Fibroblast of skin of right biceps (primary cell): ENCODE measurements around the gene MYO18B.

ENCODE experiments used
- DNase-seq: peaks from one replicate; pipeline ENCODE4 v3.0.0-alpha.2; 2013

The MYO18B gene

DNA sequence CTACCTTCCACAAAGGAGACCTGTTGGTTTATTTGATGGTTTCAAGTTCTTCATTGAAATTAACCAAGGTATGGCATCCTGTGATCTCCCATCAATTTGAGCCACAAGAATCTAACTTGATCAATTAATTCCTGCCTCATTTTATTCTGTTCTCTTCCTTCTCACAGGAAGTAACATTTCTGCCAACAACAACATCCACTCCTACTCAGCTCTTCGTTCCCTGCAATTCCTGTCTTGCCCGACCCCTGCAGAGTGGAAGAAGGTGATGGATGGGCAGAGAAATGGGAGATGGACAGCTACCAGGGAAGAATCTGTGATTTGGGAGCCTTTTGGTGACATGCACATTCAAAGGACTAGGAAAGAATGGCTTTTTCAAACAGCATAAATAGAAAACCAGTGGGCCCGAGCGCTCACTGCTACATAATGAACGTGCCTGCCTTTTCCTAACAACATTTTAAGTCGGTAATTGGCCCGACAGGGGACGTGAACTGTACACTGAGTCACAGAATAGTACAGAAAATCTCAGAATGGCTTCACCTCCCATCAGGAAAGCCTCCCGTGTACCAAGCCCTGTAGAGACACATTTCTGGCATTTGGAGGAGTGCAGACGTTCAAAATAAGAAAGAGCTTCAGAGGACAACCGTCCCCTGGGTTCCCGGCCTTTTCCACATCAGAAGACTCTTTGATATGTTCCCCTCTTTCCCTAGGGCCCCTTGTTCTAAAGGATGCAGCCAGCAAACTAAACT lies 314.6 kb downstream of the MYO18B start:
- DNase-seq: no peak

DNA sequence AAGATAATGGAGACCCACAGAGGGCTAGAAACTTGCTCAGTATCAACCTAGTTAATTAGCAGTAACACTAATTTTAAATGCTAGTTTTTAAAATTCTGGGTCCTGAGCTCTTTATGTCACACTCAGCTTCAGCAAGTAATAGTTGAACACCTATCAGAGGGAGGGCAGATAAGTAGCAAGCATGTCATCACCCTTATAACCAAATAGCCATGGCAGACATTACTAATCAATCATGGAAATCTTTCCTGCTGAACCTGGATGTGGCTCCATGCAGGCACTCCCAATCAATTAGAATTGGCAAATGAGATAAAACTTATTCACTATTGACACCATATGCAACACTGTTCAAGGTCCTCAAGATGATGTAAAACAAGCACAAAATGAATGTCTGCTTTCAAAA lies 315.7 kb downstream of the MYO18B start:
- no peak for DNase-seq

DNA sequence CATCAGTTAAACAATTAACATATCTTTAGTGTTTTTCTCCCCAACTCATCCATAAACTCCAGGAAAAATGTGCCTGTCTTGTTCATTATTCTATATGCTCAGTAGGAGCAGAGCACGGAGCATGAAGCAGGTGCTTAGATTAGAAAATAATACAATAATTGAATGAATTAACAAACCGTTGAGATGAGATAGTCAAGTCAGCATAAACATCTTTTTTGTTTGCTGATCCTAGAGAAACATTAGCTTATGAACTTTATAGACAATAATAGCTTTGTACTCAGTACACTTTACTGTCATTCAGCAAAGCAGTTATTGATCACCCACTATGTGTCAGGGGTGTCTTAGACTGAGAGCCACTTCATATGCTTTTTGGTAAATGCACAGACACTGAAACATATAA lies 322.1 kb downstream of the MYO18B start:
- DNase-seq: no peak

DNA sequence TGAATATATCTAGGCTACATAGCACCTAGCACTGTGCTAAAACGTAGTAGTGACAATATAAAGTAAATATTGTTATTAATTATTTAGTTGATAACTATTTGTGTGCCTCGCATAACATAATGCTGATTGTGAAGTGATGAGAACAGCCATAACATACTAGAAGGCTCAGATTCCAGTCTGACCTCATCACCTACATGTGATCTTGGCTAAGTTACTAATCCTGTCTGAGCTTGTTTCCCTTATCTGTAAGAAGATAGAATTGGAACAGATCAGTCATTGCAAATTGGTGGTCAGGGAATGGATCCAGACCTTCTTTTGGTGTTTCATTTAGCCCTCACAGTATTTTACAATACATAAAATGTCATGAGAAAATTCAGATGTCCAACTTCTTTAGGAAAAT lies 323.9 kb downstream of the MYO18B start:
- no peak for DNase-seq

DNA sequence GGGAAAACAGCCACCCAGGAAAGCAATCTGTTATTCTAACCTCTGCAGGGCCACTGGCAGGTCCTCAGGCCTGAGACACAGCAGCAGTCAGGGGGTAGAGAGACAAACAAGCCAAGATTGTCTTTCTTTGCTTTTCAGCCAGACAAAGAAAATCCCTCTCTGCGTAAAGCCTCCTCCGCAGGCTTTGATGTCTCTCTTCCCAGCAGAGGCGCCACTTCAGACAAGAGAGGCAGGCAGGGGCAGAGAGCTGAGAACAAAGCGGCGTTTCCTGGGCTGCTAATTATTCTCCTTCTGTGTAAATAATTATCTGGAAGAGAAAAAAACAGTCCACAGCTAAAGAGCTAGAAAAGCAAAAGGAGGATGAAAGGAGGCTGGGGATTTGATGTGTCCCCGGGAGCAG lies 324.5 kb downstream of the MYO18B start:
- no peak for DNase-seq

DNA sequence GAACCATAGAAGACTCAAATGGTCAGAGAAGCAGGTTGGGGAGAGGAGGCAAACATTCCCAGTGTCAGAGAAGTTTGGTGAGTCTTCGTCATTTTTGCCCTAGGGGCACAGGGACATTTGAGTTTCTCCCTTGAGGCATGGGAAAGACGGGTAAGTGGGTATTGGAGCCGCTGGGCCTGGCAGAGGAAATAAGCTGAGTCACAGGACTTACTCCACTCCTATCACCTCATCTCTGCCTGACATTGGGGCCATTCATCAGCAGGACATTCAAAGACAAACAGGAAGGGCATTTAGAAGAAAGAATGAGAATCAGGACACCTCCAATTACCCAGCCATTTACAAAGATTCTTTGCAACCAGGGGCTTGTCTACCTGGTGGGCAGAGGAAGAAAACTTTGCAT lies 326.6 kb downstream of the MYO18B start:
- DNase-seq: no peak

DNA sequence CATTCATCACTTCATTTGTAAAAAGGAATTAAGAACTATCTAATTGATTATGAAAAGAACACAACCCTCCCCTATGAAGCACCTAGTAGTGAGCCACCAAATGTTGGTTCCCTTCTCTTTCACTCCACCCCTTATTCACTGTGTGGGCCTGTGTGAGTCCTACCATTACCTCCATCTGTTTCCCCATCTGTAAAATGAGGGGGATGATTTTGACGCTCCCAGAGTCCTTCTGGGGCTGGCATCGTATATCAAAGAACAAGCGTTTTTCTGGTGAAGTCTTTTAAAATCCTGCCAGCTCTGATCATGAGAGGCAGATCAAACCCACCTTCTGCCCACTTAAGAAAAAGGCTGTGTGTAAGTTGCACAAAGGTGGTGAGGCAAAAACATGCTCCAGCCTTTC lies 330.6 kb downstream of the MYO18B start:
- DNase-seq: no peak

DNA sequence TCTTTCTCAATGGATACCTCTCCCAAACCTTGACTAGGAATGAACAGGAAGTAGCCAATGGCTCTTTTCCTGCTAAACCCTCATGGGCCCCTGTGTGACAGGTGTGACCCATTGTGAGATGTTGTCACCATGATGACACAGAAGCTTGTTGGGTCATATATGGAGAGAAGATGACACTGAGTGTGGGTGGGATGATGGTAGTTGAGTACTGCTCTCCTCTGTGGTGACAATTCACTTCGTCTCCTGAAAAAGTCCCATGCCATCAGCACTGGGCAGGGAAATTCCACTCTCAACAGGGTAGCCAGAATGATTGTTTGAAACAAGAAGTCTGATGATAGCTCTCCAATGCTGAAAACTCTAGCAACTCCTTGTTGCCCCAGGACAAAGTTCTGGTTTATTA lies 333.3 kb downstream of the MYO18B start:
- DNase-seq: no peak

DNA sequence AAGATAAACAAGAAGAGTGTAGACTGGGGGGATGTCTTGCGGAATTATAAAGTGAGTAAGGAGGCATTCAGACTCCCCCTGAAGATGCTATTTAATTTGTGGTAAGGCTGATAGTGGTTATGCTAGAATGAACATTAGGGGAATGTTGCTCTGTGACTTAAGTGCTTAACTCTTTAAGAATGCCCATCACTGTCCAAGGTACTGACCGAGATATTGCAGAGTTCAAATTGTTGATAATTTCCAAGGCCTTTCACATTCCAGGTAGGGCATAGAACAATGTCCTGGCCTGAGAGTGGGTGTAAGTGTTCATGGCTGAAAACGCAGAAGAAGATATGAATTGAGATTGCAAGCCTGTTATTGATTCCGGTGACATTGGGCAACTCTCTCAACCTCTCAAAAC lies 337.0 kb downstream of the MYO18B start:
- no peak for DNase-seq
